GM19452 (cell line): Measurements from ENCODE around the gene INSYN1.
"Not testable (repeated sequence)": the region's sequence is repeated elsewhere in the genome, so short reads cannot be mapped to it uniquely, and the experiment has no call there.

Experiments
- ATAC-seq: cut with Tn5 transposase; IDR thresholded peaks from one replicate; pipeline ENCODE4 v1.9.1; 2021; ENCODE audit not compliant: unreplicated experiment

INSYN1 gene

DNA sequence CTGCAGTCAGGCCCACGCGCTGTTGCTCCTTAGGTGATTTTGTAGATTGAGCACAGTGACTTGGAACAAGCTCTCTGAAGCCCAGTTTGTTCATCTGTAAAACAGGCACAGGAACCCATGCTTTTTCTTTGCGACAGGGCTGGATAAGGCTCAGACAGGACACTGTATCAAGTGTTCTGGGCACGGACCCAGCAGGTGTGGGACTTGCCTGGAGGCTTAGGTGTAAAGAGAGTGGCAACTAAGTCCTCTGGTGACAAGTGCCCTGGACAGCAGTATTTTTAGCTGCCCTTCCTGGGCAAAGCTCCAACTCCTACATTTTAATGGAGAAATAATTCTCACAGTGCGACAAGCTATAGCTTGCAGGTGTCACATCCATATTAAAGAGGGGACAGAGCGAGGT is 36.7 kb downstream of the INSYN1 start:
- no peak for ATAC-seq

DNA sequence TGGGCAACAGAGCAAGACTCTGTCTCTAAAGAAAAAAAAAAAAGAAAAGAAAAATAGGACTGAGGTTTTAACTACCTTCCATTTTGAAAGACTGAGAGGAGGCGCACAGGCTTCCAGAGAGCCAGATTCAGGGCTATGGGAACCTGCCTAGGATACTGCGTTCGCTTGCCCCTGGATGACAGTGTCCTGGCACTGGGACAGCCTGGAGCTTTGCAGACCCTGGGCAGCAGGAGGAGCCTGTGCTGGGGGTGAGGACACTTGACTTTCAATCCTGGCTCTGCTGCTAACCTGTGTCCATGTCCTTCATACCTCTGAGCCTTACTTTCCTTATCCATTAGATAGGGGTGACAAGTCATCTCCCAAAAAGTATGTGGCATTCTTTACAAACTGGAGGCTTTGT is 37.7 kb downstream of the INSYN1 start:
- no peak for ATAC-seq

DNA sequence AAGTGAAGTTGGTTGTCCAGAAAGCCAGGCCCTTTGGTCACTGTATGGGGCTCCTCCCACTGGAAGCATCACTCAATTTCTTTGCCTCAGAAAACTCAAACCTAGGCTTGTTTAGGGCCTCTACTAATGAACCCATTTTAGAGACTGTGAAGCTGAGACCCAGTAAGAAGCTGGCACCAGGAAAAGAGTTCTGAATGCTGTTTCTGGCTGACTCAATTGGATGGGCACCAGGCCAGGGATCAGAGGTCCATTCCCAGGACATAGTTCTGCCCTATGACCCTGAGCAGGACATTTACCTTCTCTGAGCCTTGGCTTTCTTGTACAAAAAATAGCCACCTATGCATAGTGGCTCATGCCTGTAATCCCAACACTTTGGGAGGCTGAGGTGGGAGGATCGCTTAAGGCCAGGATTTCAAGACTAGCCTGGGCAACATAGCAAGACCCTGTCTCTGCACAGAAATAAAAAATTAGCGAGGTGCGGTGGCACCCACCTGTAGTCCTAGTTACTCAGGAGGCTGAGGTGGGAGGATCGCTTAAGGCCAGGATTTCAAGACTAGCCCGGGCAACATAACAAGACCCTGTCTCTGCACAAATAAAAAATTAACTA is 38.4 kb downstream of the INSYN1 start:
- ATAC-seq = no peak

GRCh38 chr15:73712107-73712506 is 41.0 kb downstream of the INSYN1 start:
- no peak for ATAC-seq

GRCh38 chr15:73711526-73711925 is 41.6 kb downstream of the INSYN1 start:
- no peak for ATAC-seq

DNA sequence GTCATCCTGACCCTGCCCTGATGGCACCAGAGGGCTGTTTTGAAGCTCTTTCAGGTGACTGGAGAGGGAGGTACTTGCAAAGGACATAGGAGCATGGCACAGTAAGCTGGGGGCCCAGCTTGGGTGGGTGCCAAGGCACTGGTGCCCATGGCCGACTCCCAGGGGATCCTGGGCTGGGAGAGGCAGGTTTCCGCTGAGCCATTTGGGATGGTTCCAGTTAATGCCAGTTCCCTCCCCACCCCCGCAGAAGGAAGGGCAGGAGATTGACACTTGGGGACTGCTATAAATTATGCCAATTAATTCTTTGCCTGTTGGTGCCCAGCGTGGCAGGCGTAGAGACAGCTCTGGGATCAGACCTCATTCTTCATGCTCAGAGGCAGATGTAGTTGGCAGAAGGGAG is 42.8 kb downstream of the INSYN1 start:
- no peak for ATAC-seq

DNA sequence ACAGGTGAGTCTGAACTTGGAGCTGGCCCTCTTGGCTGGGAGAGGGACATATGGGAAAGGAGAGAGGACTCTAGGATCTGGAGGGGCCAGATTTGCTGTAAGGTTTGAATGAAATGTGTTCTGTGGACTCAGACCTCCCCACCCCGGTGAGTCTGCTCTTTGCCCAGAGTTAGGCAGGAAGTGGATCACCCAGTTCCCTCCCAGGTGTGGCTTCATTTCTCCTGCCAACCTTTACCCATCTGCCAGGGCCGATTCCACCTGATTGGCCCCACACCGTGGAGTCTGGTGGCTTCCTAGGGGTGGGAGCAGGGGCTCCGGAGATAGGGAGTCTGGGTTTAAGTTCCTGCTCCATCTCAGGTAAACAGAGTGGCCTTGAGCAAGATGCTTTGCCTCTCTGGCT is 43.5 kb downstream of the INSYN1 start:
- no peak for ATAC-seq

DNA sequence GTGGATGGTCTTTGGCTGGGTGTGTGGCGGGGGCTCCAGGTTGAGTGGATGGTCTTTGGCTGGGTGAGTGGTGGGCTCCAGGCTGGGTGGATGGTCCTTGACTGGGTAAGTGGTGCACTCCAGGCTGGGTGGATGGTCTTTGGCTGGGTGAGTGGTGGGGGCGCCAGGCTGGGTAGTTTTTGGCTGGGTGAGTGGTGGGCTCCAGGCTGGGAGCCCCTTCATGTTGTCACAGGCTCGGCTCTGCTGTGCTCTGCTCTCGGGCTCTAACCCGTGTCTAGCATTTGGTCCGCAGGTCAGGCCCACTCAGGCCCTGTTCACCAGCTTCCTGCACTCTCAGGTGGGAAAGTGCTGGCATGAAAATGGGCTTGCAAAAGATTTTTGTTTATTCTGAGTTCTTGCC is 43.9 kb downstream of the INSYN1 start:
- ATAC-seq = no peak

- no peak for ATAC-seq
Observed at GRCh38 chr15:73708691-73709090, 44.5 kb downstream of the INSYN1 start.

DNA sequence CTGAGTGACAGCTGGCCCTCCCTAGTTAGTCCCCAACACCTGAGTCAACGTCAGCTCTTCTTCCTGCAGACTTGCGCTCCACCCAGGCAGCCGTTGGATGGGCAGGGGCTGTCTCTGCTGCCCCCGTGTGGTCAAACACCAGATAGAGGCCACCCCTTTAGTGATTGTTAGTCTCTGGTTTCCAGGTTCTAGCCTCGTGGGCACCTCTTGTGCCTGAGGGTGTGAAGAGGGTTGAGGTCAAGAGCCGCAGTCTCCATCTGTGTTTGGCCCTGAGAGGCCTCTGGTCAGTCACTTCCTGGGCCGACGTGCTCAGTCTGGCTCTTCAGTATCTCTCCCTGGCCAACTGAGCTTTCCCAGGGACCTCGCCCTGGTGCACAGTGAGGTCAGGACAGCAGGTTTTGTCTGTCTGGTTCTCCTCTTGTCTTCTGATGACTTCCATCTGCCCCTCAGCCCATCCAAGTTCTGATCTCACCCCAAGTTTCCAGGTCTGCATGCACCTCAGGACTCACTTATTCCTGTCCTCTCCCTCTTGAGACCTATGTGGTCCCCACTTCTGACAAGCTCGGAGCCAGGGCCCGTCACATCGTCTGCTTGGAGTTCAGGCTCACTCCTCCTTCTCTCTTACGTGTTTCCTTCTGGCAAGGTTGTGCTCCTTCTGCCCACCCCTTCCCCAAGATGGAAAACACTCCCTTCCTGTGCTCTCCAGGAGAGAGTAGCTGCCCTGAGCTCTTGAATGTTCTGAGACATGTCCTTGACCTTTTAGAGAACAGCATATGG is 48.1 kb downstream of the INSYN1 start:
- ATAC-seq = no peak

GRCh38 chr15:73704142-73704868 is 48.8 kb downstream of the INSYN1 start:
- not testable (repeated sequence) for ATAC-seq

DNA sequence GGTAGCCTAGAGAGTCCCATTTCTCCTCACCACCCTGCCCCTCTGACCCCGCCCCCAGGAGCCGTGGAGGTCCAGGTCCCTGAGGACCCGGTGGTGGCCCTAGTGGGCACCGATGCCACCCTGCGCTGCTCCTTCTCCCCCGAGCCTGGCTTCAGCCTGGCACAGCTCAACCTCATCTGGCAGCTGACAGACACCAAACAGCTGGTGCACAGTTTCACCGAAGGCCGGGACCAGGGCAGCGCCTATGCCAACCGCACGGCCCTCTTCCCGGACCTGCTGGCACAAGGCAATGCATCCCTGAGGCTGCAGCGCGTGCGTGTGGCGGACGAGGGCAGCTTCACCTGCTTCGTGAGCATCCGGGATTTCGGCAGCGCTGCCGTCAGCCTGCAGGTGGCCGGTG is 49.5 kb downstream of the INSYN1 start:
- ATAC-seq = not testable (repeated sequence)

DNA sequence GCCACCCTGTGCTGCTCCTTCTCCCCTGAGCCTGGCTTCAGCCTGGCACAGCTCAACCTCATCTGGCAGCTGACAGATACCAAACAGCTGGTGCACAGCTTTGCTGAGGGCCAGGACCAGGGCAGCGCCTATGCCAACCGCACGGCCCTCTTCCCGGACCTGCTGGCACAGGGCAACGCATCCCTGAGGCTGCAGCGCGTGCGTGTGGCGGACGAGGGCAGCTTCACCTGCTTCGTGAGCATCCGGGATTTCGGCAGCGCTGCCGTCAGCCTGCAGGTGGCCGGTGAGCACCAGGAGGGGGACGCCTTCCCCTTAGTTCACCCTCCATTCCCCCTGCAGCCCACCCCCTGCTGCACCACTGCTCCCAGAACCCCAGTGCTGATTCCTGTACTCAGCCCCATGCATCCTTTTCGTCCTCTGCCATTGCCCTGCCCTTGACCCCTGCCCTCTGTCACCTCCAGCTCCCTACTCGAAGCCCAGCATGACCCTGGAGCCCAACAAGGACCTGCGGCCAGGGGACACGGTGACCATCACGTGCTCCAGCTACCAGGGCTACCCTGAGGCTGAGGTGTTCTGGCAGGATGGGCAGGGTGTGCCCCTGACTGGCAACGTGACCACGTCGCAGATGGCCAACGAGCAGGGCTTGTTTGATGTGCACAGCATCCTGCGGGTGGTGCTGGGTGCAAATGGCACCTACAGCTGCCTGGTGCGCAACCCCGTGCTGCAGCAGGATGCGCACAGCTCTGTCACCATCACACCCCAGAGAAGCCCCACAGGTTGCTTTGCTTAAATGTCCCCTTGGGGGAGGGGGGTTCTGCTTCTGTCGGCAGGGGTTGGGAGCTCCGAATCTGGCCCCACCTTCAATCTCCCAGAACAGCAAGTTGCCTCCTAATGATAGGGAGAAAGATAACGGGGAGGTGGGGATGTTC is 50.6 kb downstream of the INSYN1 start:
- not testable (repeated sequence) for ATAC-seq

GRCh38 chr15:73700041-73700842 is 52.9 kb downstream of the INSYN1 start:
- no peak for ATAC-seq

DNA sequence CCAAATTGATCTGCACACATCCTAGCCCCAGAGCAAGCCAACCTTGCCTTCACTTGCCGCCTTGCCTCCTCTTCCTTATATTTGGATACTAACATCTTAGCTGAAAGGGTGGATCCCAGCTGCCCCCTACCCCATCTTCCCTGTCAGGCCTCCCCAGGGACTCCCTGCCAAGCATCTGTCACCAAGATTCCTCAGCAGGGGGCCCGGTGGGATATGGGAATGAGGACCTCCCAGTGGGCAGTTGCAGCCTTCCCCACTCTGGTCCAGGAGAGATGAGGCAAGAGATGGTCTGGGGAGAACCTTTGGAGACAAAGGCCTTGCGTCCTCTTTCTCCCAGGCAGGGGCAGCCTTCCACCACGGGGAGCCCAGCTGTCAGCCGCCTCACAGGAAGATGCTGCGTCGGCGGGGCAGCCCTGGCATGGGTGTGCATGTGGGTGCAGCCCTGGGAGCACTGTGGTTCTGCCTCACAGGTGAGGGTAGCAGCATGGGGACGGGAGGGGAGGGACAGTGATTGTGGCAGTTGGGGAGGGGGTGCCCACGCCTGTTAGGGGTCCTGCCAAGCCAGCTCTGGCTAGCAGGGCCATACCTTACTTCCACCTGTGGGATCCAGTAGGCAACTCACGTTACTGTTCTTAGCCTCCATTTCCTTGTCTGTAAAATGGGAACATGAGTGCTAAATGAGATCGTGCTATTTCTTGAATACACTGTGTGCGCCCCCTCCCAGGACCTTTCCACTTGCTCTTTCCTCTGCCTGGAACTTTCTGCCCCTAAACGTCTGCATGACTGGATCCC is 53.7 kb downstream of the INSYN1 start:
- ATAC-seq = no peak

- peak; percentile 84 for ATAC-seq
Observed at GRCh38 chr15:73697033-73697467, 56.1 kb downstream of the INSYN1 start.

- no peak for ATAC-seq
Observed at GRCh38 chr15:73696641-73697001, 56.5 kb downstream of the INSYN1 start.

- ATAC-seq = no peak
Observed at GRCh38 chr15:73695773-73696640, 57.1 kb downstream of the INSYN1 start.
